Caco-2 (cell line): ENCODE results near the gene SLC12A3. TPM values are rescaled to one million over a fixed set of nuclear protein-coding genes. Genes with fewer than 3 reads are reported as not detected.

Source experiments
- BruUV-seq: library from RNA; stranded (reverse); fragments of 400-500 nt; replicated peaks from 2 replicates; lab custom pipeline; 2021; lab: Mats Ljungman, UMichigan
- CTCF ChIA-PET: fragments of 300-600 bp; sonication (Branson Sonifier 250); formaldehyde crosslinking; loops from one replicate; lab custom pipeline; 2022; ENCODE audit warnings: antibody characterized with exemption; lab: Charles Lee
- POLR2A ChIA-PET: fragments of 300-600 bp; sonication (Branson Sonifier 250); formaldehyde crosslinking; loops from one replicate; lab custom pipeline; 2022; ENCODE audit warnings: antibody characterized with exemption; lab: Charles Lee
- DNase-seq, 2 experiments: peaks; one replicate each; pipeline versions ENCODE4 v3.0.0 to v3.0.0-alpha.2; 2020 to 2022
- H3K27me3 ChIP-seq: replicated peaks from 2 replicates; pipeline ENCODE4 v1.6.0; 2011; ENCODE audit warnings: low read length; ENCODE audit not compliant: control insufficient read depth, insufficient read depth
- H3K36me3 ChIP-seq: 2 replicates; pipeline ENCODE4 v1.5.1; 2011; ENCODE audit warnings: low read length; ENCODE audit not compliant: control insufficient read depth, insufficient read depth
- H3K4me1 ChIP-seq: fragments of 250-450 bp; sonication (Bioruptor Pico); 2 replicates; pipeline ENCODE4 v1.5.1; 2020; ENCODE audit warnings: mild to moderate bottlenecking
- H3K4me3 ChIP-seq: 2 replicates; pipeline ENCODE4 v1.5.1; 2011; ENCODE audit warnings: low read depth, mild to moderate bottlenecking, control low read depth, low read length
- H3K9me3 ChIP-seq: fragments of 250-450 bp; sonication (Bioruptor Pico); 2 replicates; pipeline ENCODE4 v1.5.1; 2020; ENCODE audit warnings: mild to moderate bottlenecking, moderate library complexity
- H3K27ac Mint-ChIP-seq: one replicate; pipeline ENCODE4 v1.8.0; 2022; ENCODE audit warnings: mixed read lengths; ENCODE audit not compliant: unreplicated experiment
- H3K27me3 Mint-ChIP-seq: one replicate; pipeline ENCODE4 v1.8.0; 2022; ENCODE audit warnings: mixed read lengths; ENCODE audit not compliant: insufficient read depth, unreplicated experiment
- H3K36me3 Mint-ChIP-seq: one replicate; pipeline ENCODE4 v1.8.0; 2022; ENCODE audit warnings: mild to moderate bottlenecking, mixed read lengths; ENCODE audit not compliant: insufficient read depth, unreplicated experiment
- H3K4me1 Mint-ChIP-seq: one replicate; pipeline ENCODE4 v1.8.0; 2022; ENCODE audit warnings: low read depth, mixed read lengths; ENCODE audit not compliant: unreplicated experiment
- H3K4me3 Mint-ChIP-seq: one replicate; pipeline ENCODE4 v1.8.0; 2022; ENCODE audit warnings: mild to moderate bottlenecking, moderate library complexity, mixed read lengths; ENCODE audit not compliant: unreplicated experiment
- H3K9me3 Mint-ChIP-seq: one replicate; pipeline ENCODE4 v1.8.0; 2022; ENCODE audit warnings: mixed read lengths; ENCODE audit not compliant: unreplicated experiment
- intact Hi-C: fragments of 100-400 bp; cut with micrococcal nuclease; formaldehyde crosslinking; loops from one replicate; pipeline ENCODE4 v1.10.0; 2022; ENCODE audit not compliant: unreplicated experiment
- total RNA-seq: library from RNA; stranded (reverse); gene quantifications from 2 replicates; pipeline ENCODE4 v1.2.3, GENCODE V29; 2022
- TF ChIP-seq, protein P1 (sequence below), 2 experiments: fragments of 200-600 bp in 1 of 2; IDR thresholded peaks; 1 replicate in 1 of 2; 2 replicates in 1 of 2; pipeline versions ENCODE4 v1.5.1 to v1.8.0; 2011 to 2022; ENCODE audit warnings: antibody characterized with exemption in 1 of 2, control low read depth in 1 of 2, inconsistent platforms in 1 of 2, low read depth in 1 of 2, low read length in 1 of 2, mild to moderate bottlenecking in 1 of 2, moderate library complexity in 1 of 2; ENCODE audit not compliant: insufficient read depth in 1 of 2, severe bottlenecking in 1 of 2, unreplicated experiment in 1 of 2

SLC12A3 gene
- total RNA-seq, 1 experiment from 2014 or later, result 0.73 TPM

DNA sequence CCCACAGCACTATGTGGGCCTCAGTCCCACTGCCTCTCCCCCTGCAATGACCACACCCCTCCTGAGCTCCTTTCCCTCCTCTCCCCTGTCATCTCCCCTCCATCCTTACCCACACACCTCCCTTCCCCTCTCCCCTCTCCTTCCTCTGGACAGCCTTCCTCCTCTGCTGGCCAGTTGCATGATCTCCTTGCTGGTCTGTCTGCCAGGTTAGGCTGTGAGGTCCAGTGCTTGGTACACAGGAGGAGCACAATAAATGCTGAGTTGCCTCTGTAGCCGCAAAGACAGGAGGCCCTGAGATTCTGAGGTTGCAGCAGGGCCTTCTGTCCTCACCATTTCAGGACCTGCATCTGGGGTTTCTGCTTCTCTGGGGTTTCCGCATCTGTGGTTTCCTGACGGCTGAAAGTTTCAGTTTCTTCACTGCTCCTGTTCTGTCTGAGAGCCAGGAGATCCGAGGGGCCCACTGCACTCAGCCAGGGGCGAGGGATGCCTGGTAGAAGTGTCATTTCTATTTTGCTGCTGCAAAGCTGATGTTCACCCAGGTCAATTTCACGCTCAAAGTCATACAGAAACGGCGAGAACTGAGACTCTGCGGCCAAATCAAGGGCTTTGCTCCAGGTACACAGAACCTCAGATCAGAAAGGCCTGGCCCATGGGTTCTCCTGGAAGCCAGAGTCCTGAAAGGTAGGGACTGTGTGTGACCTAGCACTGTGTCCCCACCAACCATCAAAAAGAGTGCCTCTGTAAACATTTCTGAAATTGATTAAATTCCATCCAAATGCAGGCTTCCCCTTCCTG, 4.6 kb upstream of the SLC12A3 start:
- peak overlapping the region; percentile 39 for H3K4me3 Mint-ChIP-seq
- no peaks in the 10 kb centered on the region for H3K27me3 ChIP-seq
- CTCF ChIA-PET, result interaction anchor here (0.8 to 1.7 kb wide), 6 partner anchors 8 to 133 kb away, joined by 3 to 11 read pairs (median 4); partner anchors contain the start of gene HERPUD1
- peaks cover 30% of the 10 kb centered on the region for H3K36me3 Mint-ChIP-seq
- H3K9me3 Mint-ChIP-seq, result no peaks in the 10 kb centered on the region
- no peaks in the 10 kb centered on the region for H3K27me3 Mint-ChIP-seq
- peak overlapping the region; percentile 93 for H3K27ac Mint-ChIP-seq
- no peak overlapping the region for H3K4me3 ChIP-seq
- H3K4me1 Mint-ChIP-seq, result peaks cover 86% of the 10 kb centered on the region
- TF ChIP-seq, protein P1, sequence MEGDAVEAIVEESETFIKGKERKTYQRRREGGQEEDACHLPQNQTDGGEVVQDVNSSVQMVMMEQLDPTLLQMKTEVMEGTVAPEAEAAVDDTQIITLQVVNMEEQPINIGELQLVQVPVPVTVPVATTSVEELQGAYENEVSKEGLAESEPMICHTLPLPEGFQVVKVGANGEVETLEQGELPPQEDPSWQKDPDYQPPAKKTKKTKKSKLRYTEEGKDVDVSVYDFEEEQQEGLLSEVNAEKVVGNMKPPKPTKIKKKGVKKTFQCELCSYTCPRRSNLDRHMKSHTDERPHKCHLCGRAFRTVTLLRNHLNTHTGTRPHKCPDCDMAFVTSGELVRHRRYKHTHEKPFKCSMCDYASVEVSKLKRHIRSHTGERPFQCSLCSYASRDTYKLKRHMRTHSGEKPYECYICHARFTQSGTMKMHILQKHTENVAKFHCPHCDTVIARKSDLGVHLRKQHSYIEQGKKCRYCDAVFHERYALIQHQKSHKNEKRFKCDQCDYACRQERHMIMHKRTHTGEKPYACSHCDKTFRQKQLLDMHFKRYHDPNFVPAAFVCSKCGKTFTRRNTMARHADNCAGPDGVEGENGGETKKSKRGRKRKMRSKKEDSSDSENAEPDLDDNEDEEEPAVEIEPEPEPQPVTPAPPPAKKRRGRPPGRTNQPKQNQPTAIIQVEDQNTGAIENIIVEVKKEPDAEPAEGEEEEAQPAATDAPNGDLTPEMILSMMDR (IDR thresholded peaks at IDR 0.05; ENCODE audit: insufficient read depth in 1 of 2, low read depth in 1 of 2, low read length in 1 of 2, severe bottlenecking in 1 of 2, unreplicated experiment in 1 of 2), result no peak
- no peaks in the 10 kb centered on the region for H3K9me3 ChIP-seq
- POLR2A ChIA-PET, result interaction anchor here (1.4 kb wide), 1 partner anchor 71 kb away, joined by 6 read pairs; the partner anchor contains the start of gene HERPUD1
- no peaks in the 10 kb centered on the region for H3K36me3 ChIP-seq
- peak; percentile 60 to 68 for DNase-seq
- intact Hi-C loops, result loop anchor here (1.0 to 5.0 kb wide), 5 partner anchors 10 to 118 kb away; no protein-coding TSS in a partner anchor
- BruUV-seq, result no TSS peak
- H3K4me1 ChIP-seq, result peaks cover 87% of the 10 kb centered on the region

DNA sequence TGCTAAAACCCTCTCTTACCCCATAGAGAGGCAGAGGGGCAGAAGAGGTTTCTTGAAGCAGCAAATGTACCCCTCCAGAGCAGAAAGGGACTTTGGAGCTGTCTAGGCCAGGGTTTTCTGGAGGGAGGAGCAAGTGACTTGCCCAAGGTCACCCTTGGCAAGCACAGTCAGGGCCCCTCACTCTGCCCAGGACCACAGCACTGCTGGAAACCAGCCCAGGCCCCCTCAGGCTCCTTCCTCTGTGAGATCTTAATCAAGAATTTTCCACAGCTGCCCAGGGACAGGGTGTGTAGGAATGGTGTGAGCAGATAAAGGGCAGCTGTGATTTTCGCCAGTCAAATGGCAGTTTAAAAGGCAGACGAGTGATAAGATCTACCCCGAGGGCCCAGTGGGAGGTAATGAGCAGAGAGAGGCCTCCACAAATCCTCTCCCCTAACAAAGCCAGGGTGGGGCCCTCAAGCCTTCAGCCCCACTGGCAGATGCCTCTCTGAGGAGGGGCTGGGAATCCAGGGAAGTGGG, 3.9 kb upstream of the SLC12A3 start:
- H3K4me3 Mint-ChIP-seq, result peak overlapping the region; percentile 39
- peak; percentile 94 to 98 for DNase-seq
- no peak overlapping the region for H3K4me3 ChIP-seq

More for the DNA sequence above, 3.9 kb upstream of the SLC12A3 start:
- Mint-ChIP-seq H3K27me3 (no peaks in the 10 kb centered on the region), H3K27ac (peak overlapping the region; percentile 93), H3K4me1 (peaks cover 80% of the 10 kb centered on the region), H3K36me3 (peaks cover 30% of the 10 kb centered on the region), H3K9me3 (no peaks in the 10 kb centered on the region)
- intact Hi-C loops, result loop anchor here (1.0 to 5.0 kb wide), 5 partner anchors 11 to 119 kb away; no protein-coding TSS in a partner anchor
- BruUV-seq, result no TSS peak
- CTCF ChIA-PET, result interaction anchor here (0.6 to 1.7 kb wide), 9 partner anchors 8 to 949 kb away, joined by 3 to 11 read pairs (median 3); partner anchors contain the start of gene HERPUD1
- no peaks in the 10 kb centered on the region for H3K9me3 ChIP-seq
- POLR2A ChIA-PET, result interaction anchor here (1.4 kb wide), 1 partner anchor 71 kb away, joined by 6 read pairs; the partner anchor contains the start of gene HERPUD1
- no peaks in the 10 kb centered on the region for H3K36me3 ChIP-seq
- TF ChIP-seq, protein P1 (IDR thresholded peaks at IDR 0.05; ENCODE audit: insufficient read depth in 1 of 2, low read depth in 1 of 2, low read length in 1 of 2, severe bottlenecking in 1 of 2, unreplicated experiment in 1 of 2), result no peak
- no peaks in the 10 kb centered on the region for H3K27me3 ChIP-seq
- H3K4me1 ChIP-seq, result peaks cover 81% of the 10 kb centered on the region
